ENCODE data around the gene TPRN.

DNA sequence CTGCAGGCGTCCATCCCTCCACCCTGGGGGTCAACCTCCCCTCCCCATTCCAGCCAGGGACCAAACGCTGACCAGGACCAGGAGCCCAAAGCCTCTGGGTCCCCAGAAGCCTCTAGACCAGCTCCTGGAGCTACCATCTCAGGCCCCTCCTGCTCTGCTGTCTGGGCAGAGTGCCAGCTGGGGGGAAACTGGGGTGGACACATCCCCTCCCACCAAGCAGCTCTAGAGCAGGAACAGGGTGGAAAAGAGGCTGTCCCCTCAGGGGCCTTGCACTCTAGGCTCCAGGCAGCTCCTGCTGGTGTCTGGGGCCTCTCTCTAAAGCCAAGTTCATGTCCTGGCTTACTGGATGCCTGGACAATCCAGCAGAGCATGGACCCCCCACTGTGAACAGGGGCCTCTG lies 7.7 kb downstream of the TPRN start:
- TF ChIP-seq POLR2AphosphoS5 (IDR thresholded peaks at IDR 0.05; ENCODE audit: low read depth, low read length), result no peak
- no peak for TF ChIP-seq POLR2A (IDR thresholded peaks at IDR 0.05; ENCODE audit: low read depth, low read length)
- TF ChIP-seq TAF1 (IDR thresholded peaks at IDR 0.05; ENCODE audit: low read depth, low read length), result no peak
- TF ChIP-seq POU2F2 (IDR thresholded peaks at IDR 0.05; ENCODE audit: low read depth, low read length), result no peak
- TF ChIP-seq PAX5 (IDR thresholded peaks at IDR 0.05; ENCODE audit: insufficient read depth, low read length, severe bottlenecking), result no peak
- TF ChIP-seq SPI1 (IDR thresholded peaks at IDR 0.05; ENCODE audit: low read depth, low read length), result no peak

All from GM12891 (cell line).